ENCODE results near the gene SPATA9.
"Not testable (repeated sequence)": the region's sequence is repeated elsewhere in the genome, so short reads cannot be mapped to it uniquely, and the experiment has no call there.

The SPATA9 gene

GRCh38 chr5:95641741-95642220 lies 41.0 kb downstream of the SPATA9 start:
- no peak for FAIRE-seq

GRCh38 chr5:95638632-95639031 lies 44.2 kb downstream of the SPATA9 start:
- no peak for FAIRE-seq

DNA sequence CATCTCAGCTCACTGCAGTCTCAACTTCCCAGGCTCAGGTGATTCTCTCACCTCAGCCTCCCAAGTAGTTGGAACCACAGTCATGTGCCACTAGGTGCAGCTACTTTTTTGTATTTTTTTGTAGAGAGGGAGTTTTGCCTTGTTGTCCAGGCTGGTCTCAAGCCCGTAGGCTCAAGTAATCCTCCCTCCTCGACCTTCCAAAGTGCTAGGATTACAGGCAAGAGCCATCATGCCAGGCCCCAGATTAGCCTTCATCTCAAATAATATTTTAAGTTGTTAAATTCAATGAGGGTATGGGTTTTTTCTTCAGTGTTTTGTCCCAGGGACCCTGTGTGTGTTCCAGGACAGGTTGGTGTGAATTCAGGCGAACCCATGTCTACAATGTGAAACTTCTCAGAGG lies 48.7 kb downstream of the SPATA9 start:
- no peak for FAIRE-seq

DNA sequence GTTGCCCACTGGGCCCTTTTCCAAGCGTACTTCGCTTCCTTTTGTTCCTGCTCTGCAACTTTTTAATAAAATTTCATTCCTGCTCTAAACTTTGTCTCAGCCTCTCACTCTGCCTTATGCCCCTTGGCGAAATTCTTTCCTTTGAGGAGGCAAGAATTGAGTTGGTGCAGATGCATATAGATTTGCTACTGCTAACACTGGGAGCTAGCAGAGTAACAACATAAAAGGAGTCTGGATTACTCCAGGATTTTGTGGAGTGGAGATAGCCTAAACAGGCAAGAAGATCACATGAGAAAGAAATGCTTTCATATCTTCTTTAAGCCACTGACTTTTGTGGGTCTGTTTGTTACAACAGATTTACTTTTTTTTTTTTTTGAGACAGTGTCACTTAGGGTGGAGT lies 49.1 kb downstream of the SPATA9 start:
- FAIRE-seq, result no peak

- FAIRE-seq, result not testable (repeated sequence)
Measured at GRCh38 chr5:95632942-95633341, 49.8 kb downstream of the SPATA9 start.

DNA sequence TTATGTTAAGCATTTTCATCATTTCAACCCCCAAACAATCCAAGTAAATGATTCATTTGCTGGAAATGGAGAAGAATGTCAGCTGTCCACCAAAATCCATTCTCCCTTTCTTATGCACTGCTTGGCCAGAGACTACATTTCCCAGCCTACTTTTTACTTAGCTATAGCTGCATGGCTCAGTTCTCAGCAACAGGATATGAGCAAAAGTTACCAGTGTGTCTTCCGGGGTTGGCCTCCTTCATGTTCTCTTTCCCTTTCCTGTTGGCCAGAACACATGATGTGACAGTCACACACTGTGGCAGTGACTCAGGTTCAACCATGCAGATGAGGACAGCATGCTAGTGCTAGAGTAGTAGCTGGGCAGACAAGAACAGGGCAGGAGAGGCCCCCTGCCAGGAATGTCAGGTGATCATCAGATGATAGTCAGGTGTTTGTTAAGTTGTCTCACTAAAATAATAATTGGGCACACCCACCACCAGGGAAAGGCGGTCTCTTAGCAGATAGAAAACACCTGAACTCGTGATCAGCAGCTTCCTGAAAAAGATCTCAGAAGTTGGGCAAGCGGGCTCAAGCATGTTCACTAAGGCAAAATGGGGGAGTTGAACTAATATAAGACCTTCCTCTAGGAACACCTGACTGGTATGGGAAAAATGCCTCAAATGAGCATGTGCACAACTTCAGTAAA lies 50.7 kb downstream of the SPATA9 start:
- no peak for FAIRE-seq

GRCh38 chr5:95631255-95631958 lies 51.4 kb downstream of the SPATA9 start:
- FAIRE-seq, result no peak

- no peak for FAIRE-seq
Measured at GRCh38 chr5:95630394-95630917, 52.3 kb downstream of the SPATA9 start.

- FAIRE-seq, result no peak
Measured at GRCh38 chr5:95628933-95629332, 53.9 kb downstream of the SPATA9 start.

DNA sequence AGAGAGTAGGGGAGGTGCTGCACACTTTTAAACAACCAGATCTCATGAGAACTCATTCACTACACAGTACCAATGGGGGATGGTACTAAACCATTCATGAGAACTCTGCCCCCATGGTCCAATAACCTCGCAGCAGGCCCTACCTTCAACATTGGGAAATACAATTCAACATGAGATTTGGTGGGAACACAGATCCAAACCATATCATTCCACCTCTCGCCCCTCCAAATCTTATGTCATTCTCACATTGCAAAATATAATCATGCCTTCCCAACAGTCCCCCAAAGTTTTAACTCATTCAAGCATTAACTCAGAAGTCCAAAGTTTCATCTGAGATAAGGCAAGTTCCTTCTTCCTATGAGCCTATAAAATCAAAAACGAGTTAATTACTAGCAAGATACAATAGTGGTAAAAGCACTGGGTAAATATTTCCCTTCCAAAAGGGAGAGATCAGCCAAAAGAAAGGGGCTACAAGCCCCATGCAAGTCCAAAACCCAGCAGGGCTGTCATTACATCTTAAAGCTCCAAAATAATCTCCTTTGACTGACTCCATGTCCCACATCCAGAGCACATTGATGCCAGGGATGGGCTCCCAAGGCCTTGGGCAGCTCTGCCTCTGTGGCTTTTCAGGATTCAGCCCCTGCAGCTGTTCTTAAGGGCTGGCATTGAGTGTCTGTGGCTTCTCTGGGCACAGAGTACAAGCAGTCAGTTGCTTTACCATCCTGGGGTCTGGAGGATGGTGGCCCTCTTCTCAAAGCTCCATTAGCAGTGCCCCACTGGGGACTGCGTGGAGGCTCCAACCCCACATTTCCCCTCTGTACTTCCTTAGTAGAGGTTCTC lies 54.6 kb downstream of the SPATA9 start:
- no peak for FAIRE-seq

- no peak for FAIRE-seq
Measured at GRCh38 chr5:95626701-95627100, 56.1 kb downstream of the SPATA9 start.

DNA sequence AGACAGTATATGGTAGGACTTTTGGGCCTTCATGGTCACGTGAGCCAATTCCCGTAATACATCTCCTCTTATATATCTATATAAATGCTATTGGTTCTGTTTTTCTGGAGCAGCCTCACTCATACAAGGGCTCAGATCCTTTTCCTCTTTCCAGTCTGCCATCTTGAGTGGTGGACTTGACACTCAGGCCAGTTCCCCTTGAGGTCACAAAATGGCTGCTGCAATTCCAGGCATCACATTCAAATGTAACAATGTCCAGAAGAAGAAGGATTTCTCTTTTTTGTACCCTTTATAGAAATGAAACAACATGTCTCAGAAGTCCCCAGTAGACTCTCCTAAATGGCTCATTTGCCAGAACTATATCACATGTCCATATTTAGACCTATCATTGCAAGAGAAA lies 58.4 kb downstream of the SPATA9 start:
- no peak for FAIRE-seq

DNA sequence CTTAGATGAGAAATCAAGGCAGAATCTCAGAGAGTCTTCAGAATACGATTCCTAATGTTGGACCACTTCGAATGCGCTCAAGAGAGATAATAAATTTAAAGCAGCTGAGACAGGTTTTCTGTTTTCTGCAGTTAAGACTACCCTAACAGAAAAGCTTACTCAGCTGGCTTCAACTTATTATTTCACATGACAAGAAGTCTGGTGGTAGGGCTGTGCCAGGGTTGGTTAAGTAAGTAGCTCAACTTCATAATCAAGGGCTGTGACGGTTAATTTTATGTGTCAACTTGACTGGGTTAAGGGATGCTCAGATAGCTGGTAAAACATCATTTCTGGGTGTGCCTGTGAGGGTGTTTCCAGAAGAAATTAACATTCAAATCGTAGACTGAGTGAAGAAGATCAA lies 59.1 kb downstream of the SPATA9 start:
- no peak for FAIRE-seq

DNA sequence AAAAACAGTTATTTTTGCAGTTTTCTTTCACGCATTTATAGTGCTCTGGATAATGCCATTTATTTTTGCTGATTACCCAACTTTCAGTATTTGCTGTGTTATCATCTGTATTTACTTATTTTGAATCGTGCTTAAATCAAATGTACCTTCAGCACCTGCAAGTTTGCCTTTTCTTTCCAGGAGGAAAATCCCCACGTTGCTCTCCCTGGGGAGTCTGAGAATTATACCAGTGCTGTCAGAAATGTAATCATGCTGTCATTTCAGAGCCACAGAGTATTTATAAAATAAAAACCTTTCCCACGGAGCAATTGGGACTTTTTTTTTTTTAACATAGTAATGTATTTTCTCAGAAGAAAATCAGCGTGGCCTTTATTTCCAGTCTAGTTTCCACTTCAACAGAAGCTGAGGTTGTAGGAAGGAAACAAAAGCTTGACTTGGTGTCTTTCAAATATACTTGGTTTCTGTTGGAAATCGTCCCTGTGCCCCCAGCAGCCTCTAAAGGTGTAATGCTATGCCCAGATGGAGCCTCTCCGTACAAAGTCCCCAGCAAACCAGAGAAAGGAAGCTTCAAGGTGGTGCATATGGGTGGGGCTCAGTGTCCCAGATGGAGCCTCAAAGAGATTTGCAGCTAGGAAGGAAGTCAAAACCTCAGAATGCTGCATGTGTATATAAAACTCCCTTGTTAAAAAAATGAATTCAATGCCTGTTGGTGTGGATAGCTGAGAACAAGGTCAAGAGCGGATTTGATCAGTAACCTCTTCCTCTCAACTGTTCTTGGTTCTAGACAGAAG lies 60.8 kb downstream of the SPATA9 start:
- FAIRE-seq, result no peak

DNA sequence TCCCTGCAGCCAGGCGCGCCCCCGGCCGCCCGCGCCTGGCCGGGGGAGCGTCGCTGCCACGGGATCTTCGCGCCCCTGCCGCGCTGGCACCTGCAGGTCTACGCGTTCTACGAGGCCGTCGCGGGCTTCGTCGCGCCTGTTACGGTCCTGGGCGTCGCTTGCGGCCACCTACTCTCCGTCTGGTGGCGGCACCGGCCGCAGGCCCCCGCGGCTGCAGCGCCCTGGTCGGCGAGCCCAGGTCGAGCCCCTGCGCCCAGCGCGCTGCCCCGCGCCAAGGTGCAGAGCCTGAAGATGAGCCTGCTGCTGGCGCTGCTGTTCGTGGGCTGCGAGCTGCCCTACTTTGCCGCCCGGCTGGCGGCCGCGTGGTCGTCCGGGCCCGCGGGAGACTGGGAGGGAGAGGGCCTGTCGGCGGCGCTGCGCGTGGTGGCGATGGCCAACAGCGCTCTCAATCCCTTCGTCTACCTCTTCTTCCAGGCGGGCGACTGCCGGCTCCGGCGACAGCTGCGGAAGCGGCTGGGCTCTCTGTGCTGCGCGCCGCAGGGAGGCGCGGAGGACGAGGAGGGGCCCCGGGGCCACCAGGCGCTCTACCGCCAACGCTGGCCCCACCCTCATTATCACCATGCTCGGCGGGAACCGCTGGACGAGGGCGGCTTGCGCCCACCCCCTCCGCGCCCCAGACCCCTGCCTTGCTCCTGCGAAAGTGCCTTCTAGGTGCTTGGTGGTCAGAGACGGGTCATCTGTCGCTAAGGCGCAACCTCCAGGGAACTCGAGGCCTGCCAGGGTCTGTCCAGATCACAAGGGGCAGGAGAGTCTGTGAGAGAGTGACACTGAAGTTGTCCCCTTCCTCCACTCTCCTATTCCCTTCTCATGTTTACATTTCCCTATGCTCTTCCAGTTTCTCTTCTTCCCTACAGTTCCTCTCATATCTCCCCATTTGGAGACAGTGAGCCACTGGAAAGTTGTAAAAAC lies 61.6 kb downstream of the SPATA9 start:
- FAIRE-seq, result no peak

- FAIRE-seq, result no peak
Measured at GRCh38 chr5:95620030-95620869, 62.5 kb downstream of the SPATA9 start, which contains the start of gene GPR150. GPR150 (plus strand) TSS chr5:95620087; CDS start chr5:95620276, 189 bp downstream.

GRCh38 chr5:95619514-95620029 lies 63.2 kb downstream of the SPATA9 start:
- FAIRE-seq, result no peak

DNA sequence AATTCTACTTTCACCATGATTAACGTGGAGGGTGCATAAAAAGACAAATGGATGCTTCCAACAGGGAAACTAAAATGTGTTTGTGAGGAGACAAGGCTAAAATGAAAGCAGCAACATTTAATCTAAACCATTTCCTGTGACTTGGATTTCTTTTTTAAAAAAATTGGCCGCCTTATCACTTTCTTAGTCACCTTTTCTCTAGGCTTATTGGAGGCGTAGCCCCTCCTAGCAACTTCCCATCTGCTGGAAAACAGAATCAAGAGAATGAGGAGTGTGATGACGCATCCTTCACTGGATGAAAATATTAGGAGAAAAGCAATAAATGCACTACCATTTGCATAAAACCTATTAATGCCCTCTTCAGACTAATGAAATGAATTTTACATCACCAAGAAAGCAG lies 63.7 kb downstream of the SPATA9 start:
- no peak for FAIRE-seq

- FAIRE-seq, result no peak
Measured at GRCh38 chr5:95617057-95617456, 65.7 kb downstream of the SPATA9 start.

GRCh38 chr5:95615164-95615467 lies 67.7 kb downstream of the SPATA9 start:
- no peak for FAIRE-seq
